Measurements from ENCODE around the gene FGF7. TPM values are rescaled to one million over a fixed set of nuclear protein-coding genes. Genes with fewer than 3 reads are reported as not detected.

The FGF7 gene
- total and polyA plus RNA-seq, 2 of the 8 experiments (the other 6 are each of a cell fraction or from before 2014, with no cell fraction given): not detected

- Histone ChIP-seq H3K14ac (ENCODE audit: insufficient read length) (no peak overlapping the region), H3K27ac (ENCODE audit: low read depth, low read length) (no peak overlapping the region), H4K8ac (ENCODE audit: extremely low read depth, insufficient read depth, low read length) (no peak overlapping the region), H3K79me2 (ENCODE audit: control insufficient read depth in 1 of 2, insufficient read depth in 2 of 2, low read length in 2 of 2) (no peaks in the 10 kb centered on the region), H2BK5ac (ENCODE audit: low read depth, low read length) (no peak overlapping the region), H3K79me1 (ENCODE audit: low read depth, low read length) (no peaks in the 10 kb centered on the region), H4K91ac (replicated peaks; ENCODE audit: insufficient read length, low read length) (no peak overlapping the region), H3K18ac (ENCODE audit: extremely low read depth, low read length) (no peak overlapping the region), H3K9ac (replicated peaks in 1 of 4; ENCODE audit: extremely low read depth in 1 of 4, low read depth in 3 of 4, low read length in 3 of 4) (no peak overlapping the region), H3K4me1 (replicated peaks in 1 of 4; ENCODE audit: control insufficient read depth in 3 of 4, insufficient read depth in 4 of 4, low read length in 3 of 4) (no peaks in the 10 kb centered on the region), H3K23me2 (ENCODE audit: low read depth, low read length) (no peaks in the 10 kb centered on the region), H3K4me2 (ENCODE audit: insufficient read depth in 1 of 2, low read depth in 2 of 2, low read length in 2 of 2) (no peak overlapping the region), H3K56ac (replicated peaks; ENCODE audit: insufficient read length, low read depth, low read length) (no peak overlapping the region), H2AK5ac (ENCODE audit: low read depth, low read length) (no peak overlapping the region), H4K20me1 (replicated peaks in 1 of 2; ENCODE audit: control insufficient read depth in 1 of 2, insufficient read depth in 2 of 2, low read length in 2 of 2) (no peaks in the 10 kb centered on the region), H2BK12ac (ENCODE audit: low read depth, low read length) (no peak overlapping the region), H3K27me3 (replicated peaks in 1 of 4; ENCODE audit: control insufficient read depth in 3 of 4, extremely low read depth in 1 of 4, insufficient read depth in 3 of 4, low read length in 3 of 4) (no peaks in the 10 kb centered on the region), H4K5ac (ENCODE audit: insufficient read length, low read depth, low read length) (no peak overlapping the region), H3K9me3 (ENCODE audit: insufficient read depth in 2 of 2, low read depth in 1 of 2, low read length in 1 of 2) (no peaks in the 10 kb centered on the region), H3K23ac (ENCODE audit: insufficient read length) (no peak overlapping the region), H2BK120ac (replicated peaks; ENCODE audit: low read depth, low read length) (no peak overlapping the region), H3K4ac (replicated peaks; ENCODE audit: insufficient read length, low read depth, low read length) (no peak overlapping the region), H2BK20ac (ENCODE audit: low read length) (no peak overlapping the region), H2BK15ac (ENCODE audit: low read length) (no peak overlapping the region), H3K36me3 (ENCODE audit: control insufficient read depth in 2 of 4, insufficient read depth in 4 of 4, low read length in 3 of 4) (no peaks in the 10 kb centered on the region), H2AFZ (ENCODE audit: low read length) (no peak overlapping the region), H3K4me3 (ENCODE audit: extremely low read depth in 1 of 4, insufficient read depth in 2 of 4, low read depth in 3 of 4, low read length in 4 of 4) (no peak overlapping the region)
- FAIRE-seq (no peak), DNase-seq (ENCODE audit: low read depth in 1 of 2, low spot score in 2 of 2) (no peak)
- ChIA-PET CTCF (ENCODE audit: partially characterized antibody) (interaction anchor here (1.5 to 1.9 kb wide), 2 partner anchors 14 to 440 kb away, joined by 5 to 8 read pairs; partner anchors contain the start of gene FGF7), POLR2A (ENCODE audit: partially characterized antibody) (no interaction called here)
- WGBS, 2 experiments (ENCODE audit: extremely low coverage in 1 of 2, insufficient coverage in 1 of 2, insufficient read length in 1 of 2, insufficient replicate concordance in 2 of 2, low coverage in 1 of 2, low lambda C conversion rate in 2 of 2, missing lambda C conversion rate in 1 of 2): 85% methylated on average over 2 of the region's 2 CpGs; no CpG with 5 or more reads in 1 of the 2 experiments
- no peak for TF ChIP-seq ATF2 (IDR thresholded peaks at IDR 0.05; ENCODE audit: low read length)
Observed at GRCh38 chr15:49436751-49437150, 13.7 kb downstream of the FGF7 start.

All from H1 (cell line).